ENCODE measurements around the gene MRPL43. TPM values are rescaled to one million over a fixed set of nuclear protein-coding genes. Genes with fewer than 3 reads are reported as not detected.

MRPL43 gene
- total RNA-seq, 1 experiment from 2014 or later: 91.3 TPM

DNA sequence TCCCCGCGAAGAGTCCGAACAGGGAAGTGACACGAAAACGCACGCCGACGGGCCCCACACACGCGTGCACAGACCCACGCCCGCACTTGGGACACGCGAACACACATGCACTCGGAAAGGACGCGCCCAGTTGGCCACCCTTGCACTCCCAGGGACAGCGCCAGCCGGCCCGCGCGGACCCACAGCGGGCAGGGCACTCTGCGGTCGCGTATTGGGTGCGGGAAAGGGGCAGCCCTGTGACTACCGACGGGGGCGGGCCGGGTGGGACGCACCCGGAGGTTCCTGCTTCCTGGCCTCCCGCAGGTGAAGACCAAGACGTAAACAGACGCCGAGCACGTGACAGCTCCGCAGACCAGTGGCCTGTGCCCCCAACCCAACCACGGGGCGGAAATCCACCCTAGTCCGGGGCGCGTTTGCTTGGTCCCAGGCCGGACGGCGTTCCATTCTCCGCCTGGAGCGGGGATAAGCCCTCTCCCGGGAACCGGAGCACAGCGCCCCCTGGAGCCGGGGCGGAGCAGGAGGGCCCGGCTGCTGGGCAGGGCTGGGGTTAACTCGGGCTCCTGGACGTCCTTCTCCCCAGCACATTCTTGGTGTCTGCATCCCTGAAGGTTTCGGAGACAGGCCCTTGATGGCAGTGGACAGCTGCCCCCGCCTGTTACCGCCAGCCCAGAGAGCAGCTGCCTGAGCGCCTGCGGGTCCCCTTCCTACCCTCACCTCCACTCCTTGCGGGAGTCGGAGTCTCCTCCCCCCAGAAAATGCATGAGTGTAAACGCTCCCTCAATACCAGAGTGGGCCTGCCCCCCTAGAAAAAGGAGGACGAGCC, 10.3 kb upstream of the MRPL43 start (continued):
- no peak for TF ChIP-seq PREB (CRISPR knock-in tag; IDR thresholded peaks at IDR 0.05; ENCODE audit: borderline replicate concordance)
- no peak for TF ChIP-seq CREM (CRISPR knock-in tag; IDR thresholded peaks at IDR 0.05)
- no peak for TF ChIP-seq ERG (CRISPR knock-in tag; IDR thresholded peaks at IDR 0.05)
- no peak for TF ChIP-seq AR (CRISPR knock-in tag; IDR thresholded peaks at IDR 0.05)
- no peak for TF ChIP-seq ELF4 (CRISPR knock-in tag; IDR thresholded peaks at IDR 0.05; ENCODE audit: low read depth)
- 0 out of 2 replicates have a peak, but pooled peaks have one; percentile 8 for TF ChIP-seq ZNF138 (CRISPR knock-in tag; conservative IDR thresholded peaks at IDR 0.05)
- TF ChIP-seq, protein P1, sequence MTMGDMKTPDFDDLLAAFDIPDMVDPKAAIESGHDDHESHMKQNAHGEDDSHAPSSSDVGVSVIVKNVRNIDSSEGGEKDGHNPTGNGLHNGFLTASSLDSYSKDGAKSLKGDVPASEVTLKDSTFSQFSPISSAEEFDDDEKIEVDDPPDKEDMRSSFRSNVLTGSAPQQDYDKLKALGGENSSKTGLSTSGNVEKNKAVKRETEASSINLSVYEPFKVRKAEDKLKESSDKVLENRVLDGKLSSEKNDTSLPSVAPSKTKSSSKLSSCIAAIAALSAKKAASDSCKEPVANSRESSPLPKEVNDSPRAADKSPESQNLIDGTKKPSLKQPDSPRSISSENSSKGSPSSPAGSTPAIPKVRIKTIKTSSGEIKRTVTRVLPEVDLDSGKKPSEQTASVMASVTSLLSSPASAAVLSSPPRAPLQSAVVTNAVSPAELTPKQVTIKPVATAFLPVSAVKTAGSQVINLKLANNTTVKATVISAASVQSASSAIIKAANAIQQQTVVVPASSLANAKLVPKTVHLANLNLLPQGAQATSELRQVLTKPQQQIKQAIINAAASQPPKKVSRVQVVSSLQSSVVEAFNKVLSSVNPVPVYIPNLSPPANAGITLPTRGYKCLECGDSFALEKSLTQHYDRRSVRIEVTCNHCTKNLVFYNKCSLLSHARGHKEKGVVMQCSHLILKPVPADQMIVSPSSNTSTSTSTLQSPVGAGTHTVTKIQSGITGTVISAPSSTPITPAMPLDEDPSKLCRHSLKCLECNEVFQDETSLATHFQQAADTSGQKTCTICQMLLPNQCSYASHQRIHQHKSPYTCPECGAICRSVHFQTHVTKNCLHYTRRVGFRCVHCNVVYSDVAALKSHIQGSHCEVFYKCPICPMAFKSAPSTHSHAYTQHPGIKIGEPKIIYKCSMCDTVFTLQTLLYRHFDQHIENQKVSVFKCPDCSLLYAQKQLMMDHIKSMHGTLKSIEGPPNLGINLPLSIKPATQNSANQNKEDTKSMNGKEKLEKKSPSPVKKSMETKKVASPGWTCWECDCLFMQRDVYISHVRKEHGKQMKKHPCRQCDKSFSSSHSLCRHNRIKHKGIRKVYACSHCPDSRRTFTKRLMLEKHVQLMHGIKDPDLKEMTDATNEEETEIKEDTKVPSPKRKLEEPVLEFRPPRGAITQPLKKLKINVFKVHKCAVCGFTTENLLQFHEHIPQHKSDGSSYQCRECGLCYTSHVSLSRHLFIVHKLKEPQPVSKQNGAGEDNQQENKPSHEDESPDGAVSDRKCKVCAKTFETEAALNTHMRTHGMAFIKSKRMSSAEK (CRISPR knock-in tag; IDR thresholded peaks at IDR 0.05; ENCODE audit: borderline replicate concordance): no peak
- TF ChIP-seq ZNF232 (CRISPR knock-in tag; IDR thresholded peaks at IDR 0.05): 0 out of 2 replicates have a peak, but pooled peaks have one; percentile 47
- TF ChIP-seq GRHL2 (CRISPR knock-in tag; IDR thresholded peaks at IDR 0.05; ENCODE audit: insufficient replicate concordance, severe bottlenecking): no peak
- TF ChIP-seq TEAD1 (CRISPR knock-in tag; IDR thresholded peaks at IDR 0.05): no peak
- TF ChIP-seq FOXK1 (CRISPR knock-in tag; IDR thresholded peaks at IDR 0.05): peak; percentile 97
- peak; percentile 99 for TF ChIP-seq HMGXB4 (CRISPR knock-in tag; IDR thresholded peaks at IDR 0.05)
- peak; percentile 93 for TF ChIP-seq CTCF (IDR thresholded peaks at IDR 0.05)
- TF ChIP-seq, protein P2, sequence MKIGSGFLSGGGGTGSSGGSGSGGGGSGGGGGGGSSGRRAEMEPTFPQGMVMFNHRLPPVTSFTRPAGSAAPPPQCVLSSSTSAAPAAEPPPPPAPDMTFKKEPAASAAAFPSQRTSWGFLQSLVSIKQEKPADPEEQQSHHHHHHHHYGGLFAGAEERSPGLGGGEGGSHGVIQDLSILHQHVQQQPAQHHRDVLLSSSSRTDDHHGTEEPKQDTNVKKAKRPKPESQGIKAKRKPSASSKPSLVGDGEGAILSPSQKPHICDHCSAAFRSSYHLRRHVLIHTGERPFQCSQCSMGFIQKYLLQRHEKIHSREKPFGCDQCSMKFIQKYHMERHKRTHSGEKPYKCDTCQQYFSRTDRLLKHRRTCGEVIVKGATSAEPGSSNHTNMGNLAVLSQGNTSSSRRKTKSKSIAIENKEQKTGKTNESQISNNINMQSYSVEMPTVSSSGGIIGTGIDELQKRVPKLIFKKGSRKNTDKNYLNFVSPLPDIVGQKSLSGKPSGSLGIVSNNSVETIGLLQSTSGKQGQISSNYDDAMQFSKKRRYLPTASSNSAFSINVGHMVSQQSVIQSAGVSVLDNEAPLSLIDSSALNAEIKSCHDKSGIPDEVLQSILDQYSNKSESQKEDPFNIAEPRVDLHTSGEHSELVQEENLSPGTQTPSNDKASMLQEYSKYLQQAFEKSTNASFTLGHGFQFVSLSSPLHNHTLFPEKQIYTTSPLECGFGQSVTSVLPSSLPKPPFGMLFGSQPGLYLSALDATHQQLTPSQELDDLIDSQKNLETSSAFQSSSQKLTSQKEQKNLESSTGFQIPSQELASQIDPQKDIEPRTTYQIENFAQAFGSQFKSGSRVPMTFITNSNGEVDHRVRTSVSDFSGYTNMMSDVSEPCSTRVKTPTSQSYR (CRISPR knock-in tag; IDR thresholded peaks at IDR 0.05): peak; percentile 25; the same call in 1 of the 2 replicates
- no peak for TF ChIP-seq ZNF396 (CRISPR knock-in tag; IDR thresholded peaks at IDR 0.05; ENCODE audit: borderline replicate concordance)
- TF ChIP-seq ATF6 (CRISPR knock-in tag; IDR thresholded peaks at IDR 0.05): 0 out of 2 replicates have a peak, but pooled peaks have one; percentile 33
- no peak for TF ChIP-seq TEAD4 (CRISPR knock-in tag; IDR thresholded peaks at IDR 0.05)
- TF ChIP-seq OVOL2 (CRISPR knock-in tag; IDR thresholded peaks at IDR 0.05; ENCODE audit: borderline replicate concordance): no peak
- TF ChIP-seq ZNF219 (CRISPR knock-in tag; IDR thresholded peaks at IDR 0.05; ENCODE audit: borderline replicate concordance): no peak
